Liver (tissue), 9 donors: ENCODE data around the gene ARMC2. TPM values are rescaled to one million over a fixed set of nuclear protein-coding genes. Genes with fewer than 3 reads are reported as not detected.

Experiments used
- DNase-seq: peaks from one replicate; pipeline ENCODE4 v3.0.0-alpha.2; 2017; ENCODE audit warnings: low spot score
- H3K27ac ChIP-seq, 2 donors: one replicate each; pipeline ENCODE4 v1.7.0; 2013; ENCODE audit warnings: inconsistent platforms in 2 of 2, low read length in 2 of 2, control low read depth in 1 of 2, low read depth in 1 of 2, mild to moderate bottlenecking in 1 of 2
- H3K27me3 ChIP-seq, 4 donors: one replicate each; pipeline versions ENCODE4 v1.6.1 to v1.7.0; 2013; ENCODE audit warnings: low read length in 3 of 4, inconsistent platforms in 1 of 4, mild to moderate bottlenecking in 1 of 4, moderate library complexity in 1 of 4; ENCODE audit not compliant: control insufficient read depth in 4 of 4, insufficient read depth in 4 of 4
- H3K36me3 ChIP-seq, 4 donors: one replicate each; pipeline versions ENCODE4 v1.6.1 to v1.7.0; 2013; ENCODE audit warnings: low read length in 3 of 4, mild to moderate bottlenecking in 3 of 4, low read depth in 1 of 4, moderate library complexity in 1 of 4; ENCODE audit not compliant: control insufficient read depth in 4 of 4, insufficient read depth in 3 of 4
- H3K4me1 ChIP-seq, 4 donors: one replicate each; pipeline versions ENCODE4 v1.6.1 to v1.7.0; 2013; ENCODE audit warnings: low read length in 3 of 4, mild to moderate bottlenecking in 3 of 4, moderate library complexity in 1 of 4; ENCODE audit not compliant: control insufficient read depth in 4 of 4, insufficient read depth in 4 of 4
- H3K4me3 ChIP-seq, 3 donors: one replicate each; pipeline versions ENCODE4 v1.6.1 to v1.7.0; 2013; ENCODE audit warnings: low read length in 3 of 3, control low read depth in 1 of 3, low read depth in 1 of 3, mild to moderate bottlenecking in 1 of 3
- H3K9ac ChIP-seq, 2 donors: one replicate each; pipeline ENCODE4 v1.7.0; 2013; ENCODE audit warnings: low read length in 2 of 2, mild to moderate bottlenecking in 2 of 2, moderate library complexity in 2 of 2, control low read depth in 1 of 2, low read depth in 1 of 2
- H3K9me3 ChIP-seq, 4 donors: one replicate each; pipeline versions ENCODE4 v1.6.1 to v1.7.0; 2013; ENCODE audit warnings: low read length in 3 of 4; ENCODE audit not compliant: control insufficient read depth in 4 of 4
- EGR1 ChIP-seq, 2 donors: IDR thresholded peaks; 2 replicates each; pipeline ENCODE4 v1.6.1; 2016 to 2018; ENCODE audit warnings: antibody characterized with exemption in 2 of 2, low read depth in 2 of 2
- FOXA1 ChIP-seq: IDR thresholded peaks from 2 replicates; pipeline ENCODE4 v1.6.1; 2016; ENCODE audit warnings: antibody characterized with exemption
- FOXA2 ChIP-seq: IDR thresholded peaks from 2 replicates; pipeline ENCODE4 v1.6.1; 2016; ENCODE audit warnings: antibody characterized with exemption
- GABPA ChIP-seq, 2 donors: IDR thresholded peaks in 1 of 2; conservative IDR thresholded peaks in 1 of 2; 2 replicates each; pipeline ENCODE4 v1.6.1; 2016; ENCODE audit warnings: antibody characterized with exemption in 2 of 2, mild to moderate bottlenecking in 1 of 2, moderate library complexity in 1 of 2
- HNF4A ChIP-seq, 2 donors: conservative IDR thresholded peaks; 2 replicates each; pipeline ENCODE4 v1.6.1; 2016; ENCODE audit warnings: antibody characterized with exemption in 2 of 2, mild to moderate bottlenecking in 2 of 2
- HNF4G ChIP-seq: IDR thresholded peaks from 2 replicates; pipeline ENCODE4 v1.6.1; 2016; ENCODE audit warnings: antibody characterized with exemption
- JUND ChIP-seq, 2 donors: IDR thresholded peaks; 2 replicates each; pipeline ENCODE4 v1.6.1; 2016; ENCODE audit warnings: antibody characterized with exemption in 2 of 2
- NR2F2 ChIP-seq: IDR thresholded peaks from 2 replicates; pipeline ENCODE4 v1.6.1; 2016; ENCODE audit warnings: antibody characterized with exemption
- RAD21 ChIP-seq, 2 donors: IDR thresholded peaks; 2 replicates each; pipeline ENCODE4 v1.6.1; 2016; ENCODE audit warnings: antibody characterized with exemption in 2 of 2, mild to moderate bottlenecking in 2 of 2
- RXRA ChIP-seq, 2 donors: IDR thresholded peaks; 2 replicates each; pipeline ENCODE4 v1.6.1; 2017 to 2018; ENCODE audit warnings: antibody characterized with exemption in 2 of 2, mild to moderate bottlenecking in 1 of 2
- SP1 ChIP-seq: IDR thresholded peaks from 2 replicates; pipeline ENCODE4 v1.6.1; 2018; ENCODE audit warnings: antibody characterized with exemption, mild to moderate bottlenecking
- TAF1 ChIP-seq: conservative IDR thresholded peaks from 2 replicates; pipeline ENCODE4 v1.6.1; 2016; ENCODE audit warnings: antibody characterized with exemption, mild to moderate bottlenecking
- YY1 ChIP-seq: IDR thresholded peaks from 2 replicates; pipeline ENCODE4 v1.6.1; 2016; ENCODE audit warnings: antibody characterized with exemption, mild to moderate bottlenecking
- WGBS: extraction: QIAGEN DNeasy Blood & Tissue Kit; methylation state at CpG from one replicate; pipeline ENCODE4 v1.1.7; 2013; 5-methylcytosine and 5-hydroxymethylcytosine counted together
- polyA plus RNA-seq, 2 donors: library from polyadenylated mRNA; stranded (reverse) in 1 of 2; unstranded in 1 of 2; fragments of 200-250 nt in 1 of 2; fragments of >200 nt in 1 of 2; fragmentation: Nextera tagmentation in 1 of 2; extraction: Ambion mirVana in 1 of 2; gene quantifications; one replicate each; pipeline versions ENCODE4 v1.2.1 to v1.2.3, GENCODE V29; 2013 to 2015
- total RNA-seq, 2 donors: library from RNA; depleted of rRNA; stranded (reverse); fragments of >200 nt; gene quantifications; one replicate each; pipeline ENCODE4 v1.2.3, GENCODE V29; 2014
- TF ChIP-seq, protein P1 (sequence below): IDR thresholded peaks from 2 replicates; pipeline ENCODE4 v1.6.1; 2016; ENCODE audit warnings: antibody characterized with exemption, mild to moderate bottlenecking
- TF ChIP-seq, protein P2 (sequence below): IDR thresholded peaks from 2 replicates; pipeline ENCODE4 v1.6.1; 2016; ENCODE audit warnings: antibody characterized with exemption
- TF ChIP-seq, protein P3 (sequence below): IDR thresholded peaks from 2 replicates; pipeline ENCODE4 v1.6.1; 2016; ENCODE audit warnings: antibody characterized with exemption
- donor health status: healthy.
- donor health status: healthy.
- donor health status: healthy.
- donor health status: healthy.
- donor health status: healthy.

The ARMC2 gene
- total and polyA plus RNA-seq, 4 donors, result 0.24 to 1.5 (median 0.73) TPM

DNA sequence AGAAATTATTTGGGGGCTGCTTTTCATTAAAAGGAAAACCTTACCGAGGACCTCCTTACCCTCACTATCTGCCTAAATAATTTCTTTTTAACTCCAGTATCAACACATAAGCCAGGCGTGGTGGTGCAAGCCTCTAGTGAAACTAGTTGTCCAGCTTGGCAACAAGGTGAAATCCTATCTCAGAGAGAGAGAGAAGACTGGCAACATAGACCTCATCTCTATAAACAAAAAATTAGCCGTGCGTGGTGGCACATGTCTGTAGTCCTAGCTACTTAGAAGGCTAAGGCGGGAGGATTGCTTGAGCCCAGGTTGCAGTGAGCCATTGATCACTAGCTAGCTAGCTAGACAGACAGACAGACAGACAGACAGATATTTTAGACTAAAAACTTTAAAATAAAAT, 92.5 kb downstream of the ARMC2 start:
- no peak overlapping the region for H3K4me3 ChIP-seq
- no peak overlapping the region for H3K27ac ChIP-seq
- H3K9me3 ChIP-seq, result no peaks in the 10 kb centered on the region
- H3K9ac ChIP-seq, result no peak overlapping the region
- TF ChIP-seq NR2F2 (no peak), RXRA (IDR thresholded peaks at IDR 0.05) (no peak), JUND (IDR thresholded peaks at IDR 0.05) (no peak), RAD21 (IDR thresholded peaks at IDR 0.05) (no peak), FOXA1 (no peak), HNF4G (no peak), TAF1 (no peak), FOXA2 (no peak), SP1 (no peak), GABPA (IDR thresholded peaks at IDR 0.05 in 1 of 2, conservative IDR thresholded peaks at IDR 0.05 in 1 of 2) (no peak), HNF4A (conservative IDR thresholded peaks at IDR 0.05) (no peak)
- TF ChIP-seq, protein P1, sequence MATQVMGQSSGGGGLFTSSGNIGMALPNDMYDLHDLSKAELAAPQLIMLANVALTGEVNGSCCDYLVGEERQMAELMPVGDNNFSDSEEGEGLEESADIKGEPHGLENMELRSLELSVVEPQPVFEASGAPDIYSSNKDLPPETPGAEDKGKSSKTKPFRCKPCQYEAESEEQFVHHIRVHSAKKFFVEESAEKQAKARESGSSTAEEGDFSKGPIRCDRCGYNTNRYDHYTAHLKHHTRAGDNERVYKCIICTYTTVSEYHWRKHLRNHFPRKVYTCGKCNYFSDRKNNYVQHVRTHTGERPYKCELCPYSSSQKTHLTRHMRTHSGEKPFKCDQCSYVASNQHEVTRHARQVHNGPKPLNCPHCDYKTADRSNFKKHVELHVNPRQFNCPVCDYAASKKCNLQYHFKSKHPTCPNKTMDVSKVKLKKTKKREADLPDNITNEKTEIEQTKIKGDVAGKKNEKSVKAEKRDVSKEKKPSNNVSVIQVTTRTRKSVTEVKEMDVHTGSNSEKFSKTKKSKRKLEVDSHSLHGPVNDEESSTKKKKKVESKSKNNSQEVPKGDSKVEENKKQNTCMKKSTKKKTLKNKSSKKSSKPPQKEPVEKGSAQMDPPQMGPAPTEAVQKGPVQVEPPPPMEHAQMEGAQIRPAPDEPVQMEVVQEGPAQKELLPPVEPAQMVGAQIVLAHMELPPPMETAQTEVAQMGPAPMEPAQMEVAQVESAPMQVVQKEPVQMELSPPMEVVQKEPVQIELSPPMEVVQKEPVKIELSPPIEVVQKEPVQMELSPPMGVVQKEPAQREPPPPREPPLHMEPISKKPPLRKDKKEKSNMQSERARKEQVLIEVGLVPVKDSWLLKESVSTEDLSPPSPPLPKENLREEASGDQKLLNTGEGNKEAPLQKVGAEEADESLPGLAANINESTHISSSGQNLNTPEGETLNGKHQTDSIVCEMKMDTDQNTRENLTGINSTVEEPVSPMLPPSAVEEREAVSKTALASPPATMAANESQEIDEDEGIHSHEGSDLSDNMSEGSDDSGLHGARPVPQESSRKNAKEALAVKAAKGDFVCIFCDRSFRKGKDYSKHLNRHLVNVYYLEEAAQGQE, result no peak
- no peaks in the 10 kb centered on the region for H3K27me3 ChIP-seq
- WGBS, result 98% methylated on average over 5 of the region's 5 CpGs
- H3K4me1 ChIP-seq, result peaks cover 0 to 1% (median 0%) of the 10 kb centered on the region in 4 donors
- H3K36me3 ChIP-seq, result no peaks in the 10 kb centered on the region
- DNase-seq, result no peak

DNA sequence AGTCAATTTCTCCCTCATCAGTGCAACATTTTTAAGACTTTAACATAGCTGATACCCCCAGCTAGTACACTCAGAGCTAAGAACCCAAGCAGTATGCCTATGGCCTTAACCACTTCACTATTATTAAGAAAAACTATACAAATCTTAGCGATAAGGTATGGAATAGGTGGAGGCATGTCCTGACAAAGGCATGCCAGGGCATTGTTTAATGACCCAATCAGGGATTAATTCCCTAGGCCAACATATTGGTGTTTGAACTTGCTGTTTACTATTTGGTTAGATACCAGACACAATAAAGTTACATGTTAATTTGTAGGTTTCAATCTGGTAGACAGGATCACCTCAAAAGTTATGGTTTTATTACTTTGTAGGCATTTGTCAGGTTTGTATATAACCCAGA, 93.1 kb downstream of the ARMC2 start:
- Histone ChIP-seq H3K36me3 (no peaks in the 10 kb centered on the region), H3K27me3 (no peaks in the 10 kb centered on the region), H3K4me1 (peaks cover 0 to 1% (median 0%) of the 10 kb centered on the region in 4 donors), H3K4me3 (no peak overlapping the region), H3K9ac (no peak overlapping the region), H3K27ac (no peak overlapping the region), H3K9me3 (no peaks in the 10 kb centered on the region)
- 91% methylated on average over 1 of the region's 1 CpG for WGBS
- TF ChIP-seq HNF4A (conservative IDR thresholded peaks at IDR 0.05), result no peak
- TF ChIP-seq, protein P2, sequence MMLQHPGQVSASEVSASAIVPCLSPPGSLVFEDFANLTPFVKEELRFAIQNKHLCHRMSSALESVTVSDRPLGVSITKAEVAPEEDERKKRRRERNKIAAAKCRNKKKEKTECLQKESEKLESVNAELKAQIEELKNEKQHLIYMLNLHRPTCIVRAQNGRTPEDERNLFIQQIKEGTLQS, result no peak
- no peak for TF ChIP-seq EGR1 (IDR thresholded peaks at IDR 0.05; ENCODE audit: low read depth in 2 of 2)
- no peak for TF ChIP-seq JUND (IDR thresholded peaks at IDR 0.05)
- no peak for TF ChIP-seq FOXA2
- TF ChIP-seq, protein P3, sequence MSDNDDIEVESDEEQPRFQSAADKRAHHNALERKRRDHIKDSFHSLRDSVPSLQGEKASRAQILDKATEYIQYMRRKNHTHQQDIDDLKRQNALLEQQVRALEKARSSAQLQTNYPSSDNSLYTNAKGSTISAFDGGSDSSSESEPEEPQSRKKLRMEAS, result no peak
- TF ChIP-seq YY1, result no peak
- TF ChIP-seq, protein P1, result no peak
- no peak for TF ChIP-seq SP1
- no peak for TF ChIP-seq NR2F2
- no peak for TF ChIP-seq RAD21 (IDR thresholded peaks at IDR 0.05)
- TF ChIP-seq HNF4G, result no peak
- no peak for TF ChIP-seq GABPA (IDR thresholded peaks at IDR 0.05 in 1 of 2, conservative IDR thresholded peaks at IDR 0.05 in 1 of 2)
- no peak for DNase-seq
